Caco-2 (cell line): ENCODE measurements around the gene RALGAPA1. TPM values are rescaled to one million over a fixed set of nuclear protein-coding genes. Genes with fewer than 3 reads are reported as not detected.
A peak's percentile ranks its signal among the peaks of the same experiment; 100 is the strongest.

Source experiments
- BruUV-seq: library from RNA; stranded (reverse); fragments of 400-500 nt; replicated peaks from 2 replicates; lab custom pipeline; 2021; lab: Mats Ljungman, UMichigan
- CTCF ChIA-PET: fragments of 300-600 bp; sonication (Branson Sonifier 250); formaldehyde crosslinking; loops from one replicate; lab custom pipeline; 2022; ENCODE audit warnings: antibody characterized with exemption; lab: Charles Lee
- POLR2A ChIA-PET: fragments of 300-600 bp; sonication (Branson Sonifier 250); formaldehyde crosslinking; loops from one replicate; lab custom pipeline; 2022; ENCODE audit warnings: antibody characterized with exemption; lab: Charles Lee
- DNase-seq, 2 experiments: peaks; one replicate each; pipeline versions ENCODE4 v3.0.0 to v3.0.0-alpha.2; 2020 to 2022
- H3K27me3 ChIP-seq: replicated peaks from 2 replicates; pipeline ENCODE4 v1.6.0; 2011; ENCODE audit warnings: low read length; ENCODE audit not compliant: control insufficient read depth, insufficient read depth
- H3K36me3 ChIP-seq: 2 replicates; pipeline ENCODE4 v1.5.1; 2011; ENCODE audit warnings: low read length; ENCODE audit not compliant: control insufficient read depth, insufficient read depth
- H3K4me1 ChIP-seq: fragments of 250-450 bp; sonication (Bioruptor Pico); 2 replicates; pipeline ENCODE4 v1.5.1; 2020; ENCODE audit warnings: mild to moderate bottlenecking
- H3K4me3 ChIP-seq: 2 replicates; pipeline ENCODE4 v1.5.1; 2011; ENCODE audit warnings: low read depth, mild to moderate bottlenecking, control low read depth, low read length
- H3K9me3 ChIP-seq: fragments of 250-450 bp; sonication (Bioruptor Pico); 2 replicates; pipeline ENCODE4 v1.5.1; 2020; ENCODE audit warnings: mild to moderate bottlenecking, moderate library complexity
- H3K27ac Mint-ChIP-seq: one replicate; pipeline ENCODE4 v1.8.0; 2022; ENCODE audit warnings: mixed read lengths; ENCODE audit not compliant: unreplicated experiment
- H3K27me3 Mint-ChIP-seq: one replicate; pipeline ENCODE4 v1.8.0; 2022; ENCODE audit warnings: mixed read lengths; ENCODE audit not compliant: insufficient read depth, unreplicated experiment
- H3K36me3 Mint-ChIP-seq: one replicate; pipeline ENCODE4 v1.8.0; 2022; ENCODE audit warnings: mild to moderate bottlenecking, mixed read lengths; ENCODE audit not compliant: insufficient read depth, unreplicated experiment
- H3K4me1 Mint-ChIP-seq: one replicate; pipeline ENCODE4 v1.8.0; 2022; ENCODE audit warnings: low read depth, mixed read lengths; ENCODE audit not compliant: unreplicated experiment
- H3K4me3 Mint-ChIP-seq: one replicate; pipeline ENCODE4 v1.8.0; 2022; ENCODE audit warnings: mild to moderate bottlenecking, moderate library complexity, mixed read lengths; ENCODE audit not compliant: unreplicated experiment
- H3K9me3 Mint-ChIP-seq: one replicate; pipeline ENCODE4 v1.8.0; 2022; ENCODE audit warnings: mixed read lengths; ENCODE audit not compliant: unreplicated experiment
- intact Hi-C: fragments of 100-400 bp; cut with micrococcal nuclease; formaldehyde crosslinking; loops from one replicate; pipeline ENCODE4 v1.10.0; 2022; ENCODE audit not compliant: unreplicated experiment
- total RNA-seq: library from RNA; stranded (reverse); gene quantifications from 2 replicates; pipeline ENCODE4 v1.2.3, GENCODE V29; 2022
- TF ChIP-seq, protein P1 (sequence below), 2 experiments: fragments of 200-600 bp in 1 of 2; IDR thresholded peaks; 1 replicate in 1 of 2; 2 replicates in 1 of 2; pipeline versions ENCODE4 v1.5.1 to v1.8.0; 2011 to 2022; ENCODE audit warnings: antibody characterized with exemption in 1 of 2, control low read depth in 1 of 2, inconsistent platforms in 1 of 2, low read depth in 1 of 2, low read length in 1 of 2, mild to moderate bottlenecking in 1 of 2, moderate library complexity in 1 of 2; ENCODE audit not compliant: insufficient read depth in 1 of 2, severe bottlenecking in 1 of 2, unreplicated experiment in 1 of 2

RALGAPA1 gene
- total RNA-seq, 1 experiment from 2014 or later = 28.9 TPM

DNA sequence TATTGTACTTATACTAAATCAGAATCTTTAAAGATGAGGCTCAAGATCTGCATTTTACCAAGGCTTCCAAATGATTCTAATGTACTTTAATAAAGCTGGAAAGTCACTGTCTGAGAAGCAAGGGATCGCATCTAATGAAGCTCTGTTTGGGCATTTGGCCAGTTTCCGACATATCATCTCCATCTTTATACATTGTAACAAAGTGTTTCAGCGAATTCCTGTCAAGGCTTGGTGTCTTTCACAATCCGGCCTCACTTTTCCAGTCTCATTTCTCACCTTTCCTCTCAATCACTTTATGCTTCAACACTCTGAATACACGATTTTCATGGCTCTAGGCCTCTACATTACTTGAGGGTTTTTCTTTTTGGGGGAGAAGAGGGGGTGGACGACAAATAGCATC is 302.6 kb downstream of the RALGAPA1 start:
- no peaks in the 10 kb centered on the region for H3K36me3 Mint-ChIP-seq
- H3K36me3 ChIP-seq = no peaks in the 10 kb centered on the region
- no peak overlapping the region for H3K4me3 ChIP-seq
- ChIA-PET CTCF (no interaction called here), POLR2A (no interaction called here)
- H3K27me3 Mint-ChIP-seq = no peaks in the 10 kb centered on the region
- DNase-seq = no peak
- intact Hi-C loops = no loop called here
- H3K9me3 ChIP-seq = no peaks in the 10 kb centered on the region
- TF ChIP-seq, protein P1, sequence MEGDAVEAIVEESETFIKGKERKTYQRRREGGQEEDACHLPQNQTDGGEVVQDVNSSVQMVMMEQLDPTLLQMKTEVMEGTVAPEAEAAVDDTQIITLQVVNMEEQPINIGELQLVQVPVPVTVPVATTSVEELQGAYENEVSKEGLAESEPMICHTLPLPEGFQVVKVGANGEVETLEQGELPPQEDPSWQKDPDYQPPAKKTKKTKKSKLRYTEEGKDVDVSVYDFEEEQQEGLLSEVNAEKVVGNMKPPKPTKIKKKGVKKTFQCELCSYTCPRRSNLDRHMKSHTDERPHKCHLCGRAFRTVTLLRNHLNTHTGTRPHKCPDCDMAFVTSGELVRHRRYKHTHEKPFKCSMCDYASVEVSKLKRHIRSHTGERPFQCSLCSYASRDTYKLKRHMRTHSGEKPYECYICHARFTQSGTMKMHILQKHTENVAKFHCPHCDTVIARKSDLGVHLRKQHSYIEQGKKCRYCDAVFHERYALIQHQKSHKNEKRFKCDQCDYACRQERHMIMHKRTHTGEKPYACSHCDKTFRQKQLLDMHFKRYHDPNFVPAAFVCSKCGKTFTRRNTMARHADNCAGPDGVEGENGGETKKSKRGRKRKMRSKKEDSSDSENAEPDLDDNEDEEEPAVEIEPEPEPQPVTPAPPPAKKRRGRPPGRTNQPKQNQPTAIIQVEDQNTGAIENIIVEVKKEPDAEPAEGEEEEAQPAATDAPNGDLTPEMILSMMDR (IDR thresholded peaks at IDR 0.05; ENCODE audit: insufficient read depth in 1 of 2, low read depth in 1 of 2, low read length in 1 of 2, severe bottlenecking in 1 of 2, unreplicated experiment in 1 of 2) = no peak
- H3K9me3 Mint-ChIP-seq = no peaks in the 10 kb centered on the region
- no peaks in the 10 kb centered on the region for H3K27me3 ChIP-seq
- peaks cover 21% of the 10 kb centered on the region for H3K4me1 ChIP-seq
- BruUV-seq = no TSS peak
- H3K4me3 Mint-ChIP-seq = no peak overlapping the region
- no peak overlapping the region for H3K27ac Mint-ChIP-seq
- peaks cover 9% of the 10 kb centered on the region for H3K4me1 Mint-ChIP-seq

DNA sequence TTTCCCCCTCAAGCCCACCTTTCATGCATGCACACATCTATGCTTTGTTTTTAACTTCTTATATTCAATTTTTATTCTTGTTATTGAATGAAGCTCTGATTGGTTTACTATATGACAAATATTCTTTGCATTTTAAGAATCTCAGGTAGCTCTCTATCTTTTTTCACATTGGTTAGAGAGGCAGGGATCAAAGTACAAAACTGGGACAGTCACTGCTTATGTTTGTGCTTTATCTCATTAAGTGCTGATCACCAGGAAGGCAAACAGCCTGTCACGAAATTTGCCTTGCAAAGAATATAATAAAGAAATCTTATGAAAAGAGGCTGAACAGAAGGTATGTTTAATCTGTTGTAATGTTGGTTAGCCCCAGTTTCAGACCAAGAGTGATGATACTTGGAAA is 304.8 kb downstream of the RALGAPA1 start:
- intact Hi-C loops = no loop called here
- H3K27ac Mint-ChIP-seq = no peak overlapping the region
- TF ChIP-seq, protein P1 (IDR thresholded peaks at IDR 0.05; ENCODE audit: insufficient read depth in 1 of 2, low read depth in 1 of 2, low read length in 1 of 2, severe bottlenecking in 1 of 2, unreplicated experiment in 1 of 2) = no peak
- POLR2A ChIA-PET = interaction anchor here (0.5 kb wide), 1 partner anchor 322 kb away, joined by 3 read pairs; the partner anchor contains the start of gene BRMS1L
- no peaks in the 10 kb centered on the region for H3K9me3 Mint-ChIP-seq
- H3K27me3 ChIP-seq = no peaks in the 10 kb centered on the region
- BruUV-seq = no TSS peak
- peaks cover 9% of the 10 kb centered on the region for H3K4me1 Mint-ChIP-seq
- H3K4me3 Mint-ChIP-seq = peak overlapping the region; percentile 58
- H3K27me3 Mint-ChIP-seq = no peaks in the 10 kb centered on the region
- H3K9me3 ChIP-seq = no peaks in the 10 kb centered on the region
- no peaks in the 10 kb centered on the region for H3K36me3 ChIP-seq
- DNase-seq = peak in 1 of 2 experiments; percentile 22
- peaks cover 21% of the 10 kb centered on the region for H3K4me1 ChIP-seq
- H3K4me3 ChIP-seq = no peak overlapping the region
- H3K36me3 Mint-ChIP-seq = no peaks in the 10 kb centered on the region
- CTCF ChIA-PET = no interaction called here

DNA sequence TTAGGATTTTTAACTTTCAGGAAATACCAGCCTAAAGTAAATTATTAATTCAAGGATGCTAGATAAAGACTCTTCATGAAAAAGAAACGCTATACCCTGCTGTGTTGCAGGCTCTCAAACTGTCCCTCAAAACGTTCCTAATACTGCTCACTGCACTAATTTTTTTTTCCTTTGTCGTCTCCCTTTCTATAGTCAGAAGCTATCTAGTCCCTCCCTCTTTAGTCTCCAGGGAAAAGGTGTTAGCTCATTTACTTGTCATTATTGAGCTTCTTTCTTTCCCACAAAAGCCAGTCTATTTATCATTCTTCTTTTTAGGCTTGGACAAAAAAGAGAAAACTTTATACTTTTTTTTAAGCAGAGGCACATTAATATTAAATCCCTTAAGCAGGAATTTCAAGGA is 305.4 kb downstream of the RALGAPA1 start:
- no peak for DNase-seq
- Histone ChIP-seq H3K27me3 (no peaks in the 10 kb centered on the region), H3K4me1 (peaks cover 21% of the 10 kb centered on the region), H3K9me3 (no peaks in the 10 kb centered on the region), H3K4me3 (no peak overlapping the region), H3K36me3 (no peaks in the 10 kb centered on the region)
- ChIA-PET CTCF (no interaction called here), POLR2A (interaction anchor here (0.5 kb wide), 1 partner anchor 322 kb away, joined by 3 read pairs; the partner anchor contains the start of gene BRMS1L)
- Mint-ChIP-seq H3K27ac (no peak overlapping the region), H3K27me3 (no peaks in the 10 kb centered on the region), H3K4me3 (peak overlapping the region; percentile 58), H3K4me1 (peaks cover 9% of the 10 kb centered on the region), H3K9me3 (no peaks in the 10 kb centered on the region), H3K36me3 (no peaks in the 10 kb centered on the region)
- intact Hi-C loops = no loop called here
- no TSS peak for BruUV-seq
- TF ChIP-seq, protein P1 (IDR thresholded peaks at IDR 0.05; ENCODE audit: insufficient read depth in 1 of 2, low read depth in 1 of 2, low read length in 1 of 2, severe bottlenecking in 1 of 2, unreplicated experiment in 1 of 2) = no peak
